Ureter (tissue), 1 donor: ENCODE results near the gene SND1. TPM values are rescaled to one million over a fixed set of nuclear protein-coding genes. Genes with fewer than 3 reads are reported as not detected.
A peak's percentile ranks its signal among the peaks of the same experiment; 100 is the strongest.

Experiments
- DNase-seq: peaks from one replicate; pipeline ENCODE4 v3.0.0-alpha.2; 2020; ENCODE audit warnings: low spot score
- total RNA-seq: library from RNA; stranded (reverse); gene quantifications from one replicate; pipeline ENCODE4 v1.2.4, GENCODE V29; 2023
- donor health status: DM: yes; HTN: yes; CAD: no.

The SND1 gene
- total RNA-seq, 1 donor from 2014 or later, result 208 TPM

- no peak for DNase-seq
Measured at GRCh38 chr7:128068785-128069184, 416.8 kb downstream of the SND1 start.

- no peak for DNase-seq
Measured at GRCh38 chr7:128069373-128070364, 417.7 kb downstream of the SND1 start.

- DNase-seq, result no peak
Measured at GRCh38 chr7:128071376-128071775, 419.4 kb downstream of the SND1 start.

GRCh38 chr7:128071801-128072200, 419.8 kb downstream of the SND1 start:
- DNase-seq, result no peak

- DNase-seq, result no peak
Measured at GRCh38 chr7:128073671-128074310, 421.8 kb downstream of the SND1 start.

- no peak for DNase-seq
Measured at GRCh38 chr7:128074336-128074735, 422.3 kb downstream of the SND1 start.

GRCh38 chr7:128074736-128075135, 422.7 kb downstream of the SND1 start:
- DNase-seq, result no peak

- DNase-seq, result no peak
Measured at GRCh38 chr7:128075242-128076095, 423.5 kb downstream of the SND1 start.

GRCh38 chr7:128076196-128076795, 424.3 kb downstream of the SND1 start:
- no peak for DNase-seq

GRCh38 chr7:128076796-128077271, 424.8 kb downstream of the SND1 start:
- peak; percentile 64 for DNase-seq

GRCh38 chr7:128078309-128078708, 426.3 kb downstream of the SND1 start:
- no peak for DNase-seq

GRCh38 chr7:128080169-128080568, 428.2 kb downstream of the SND1 start:
- no peak for DNase-seq

GRCh38 chr7:128081351-128081750, 429.4 kb downstream of the SND1 start:
- DNase-seq, result no peak

GRCh38 chr7:128081808-128082207, 429.8 kb downstream of the SND1 start:
- DNase-seq, result no peak

GRCh38 chr7:128082431-128082830, 430.4 kb downstream of the SND1 start:
- DNase-seq, result no peak

GRCh38 chr7:128084896-128085608, 433.1 kb downstream of the SND1 start:
- no peak for DNase-seq

GRCh38 chr7:128090492-128090891, 438.5 kb downstream of the SND1 start:
- no peak for DNase-seq

- no peak for DNase-seq
Measured at GRCh38 chr7:128091106-128091505, 439.1 kb downstream of the SND1 start.

- DNase-seq, result no peak
Measured at GRCh38 chr7:128092221-128092620, 440.2 kb downstream of the SND1 start.
